HL-60/S4 (cell line): Measurements from ENCODE around the gene SLC22A12.

Experiments
- in situ Hi-C: fragments of 300-500 bp; cut with MboI; formaldehyde crosslinking; loops from 2 replicates; pipeline ENCODE4 v1.14.3; 2022; ENCODE audit warnings: low sequenced_read_pairs

The SLC22A12 gene

DNA sequence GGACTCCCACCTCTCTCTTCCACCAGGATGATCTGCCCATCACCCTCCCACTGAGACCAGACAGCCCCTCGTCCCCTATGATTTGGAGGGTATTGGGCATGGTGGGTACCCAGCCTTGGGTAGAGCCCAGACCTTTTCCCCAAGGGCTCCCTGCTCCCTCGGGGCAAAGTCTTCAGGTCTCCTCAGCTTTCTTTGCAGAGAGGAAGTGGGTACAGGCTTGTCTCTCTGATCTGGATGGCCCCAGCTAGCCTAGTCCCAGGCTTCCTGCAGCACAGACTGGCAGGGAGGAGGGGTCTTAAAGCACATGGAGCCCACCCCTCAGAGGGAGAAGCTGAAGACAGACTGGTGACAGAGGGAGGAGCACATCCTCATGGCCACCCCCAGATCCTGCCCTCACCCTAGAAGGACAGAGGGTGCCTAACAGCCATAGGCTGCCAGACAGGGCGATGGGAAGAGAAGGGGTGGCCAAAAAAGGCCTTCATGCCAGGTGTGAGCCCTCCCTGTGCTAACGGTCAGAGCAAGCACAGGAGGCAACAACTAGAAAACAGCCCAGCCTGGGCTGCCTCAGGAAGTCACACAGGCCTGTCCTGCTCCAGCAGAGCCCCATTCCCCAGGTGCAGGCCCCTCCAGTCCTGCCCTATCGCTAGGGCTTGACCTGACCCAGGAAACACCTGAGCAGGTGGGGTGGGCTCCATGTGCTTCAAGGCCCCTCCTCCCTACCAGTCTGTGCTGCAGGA is 30.4 kb downstream of the SLC22A12 start:
- in situ Hi-C loops, result no loop called here

DNA sequence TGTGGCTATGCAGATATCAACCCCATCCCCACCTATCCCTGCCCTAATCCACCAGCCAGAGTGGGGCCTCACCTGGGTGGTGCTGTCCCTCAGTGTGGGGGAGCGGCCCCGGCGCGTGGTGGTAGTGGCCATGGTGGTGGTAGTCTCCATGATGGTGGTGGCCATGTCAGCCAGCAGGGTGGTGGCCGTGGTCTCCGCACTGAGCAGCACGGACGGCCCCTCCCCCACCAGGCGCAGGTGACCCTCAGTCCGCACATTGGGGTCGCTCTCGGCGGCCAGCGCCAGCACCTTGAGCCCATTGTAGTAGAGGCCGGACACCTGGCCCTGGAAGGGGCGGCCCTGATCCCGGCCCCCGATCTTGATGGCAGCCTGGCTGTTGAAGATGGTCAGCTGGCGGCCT is 31.7 kb downstream of the SLC22A12 start:
- in situ Hi-C loops, result no loop called here

DNA sequence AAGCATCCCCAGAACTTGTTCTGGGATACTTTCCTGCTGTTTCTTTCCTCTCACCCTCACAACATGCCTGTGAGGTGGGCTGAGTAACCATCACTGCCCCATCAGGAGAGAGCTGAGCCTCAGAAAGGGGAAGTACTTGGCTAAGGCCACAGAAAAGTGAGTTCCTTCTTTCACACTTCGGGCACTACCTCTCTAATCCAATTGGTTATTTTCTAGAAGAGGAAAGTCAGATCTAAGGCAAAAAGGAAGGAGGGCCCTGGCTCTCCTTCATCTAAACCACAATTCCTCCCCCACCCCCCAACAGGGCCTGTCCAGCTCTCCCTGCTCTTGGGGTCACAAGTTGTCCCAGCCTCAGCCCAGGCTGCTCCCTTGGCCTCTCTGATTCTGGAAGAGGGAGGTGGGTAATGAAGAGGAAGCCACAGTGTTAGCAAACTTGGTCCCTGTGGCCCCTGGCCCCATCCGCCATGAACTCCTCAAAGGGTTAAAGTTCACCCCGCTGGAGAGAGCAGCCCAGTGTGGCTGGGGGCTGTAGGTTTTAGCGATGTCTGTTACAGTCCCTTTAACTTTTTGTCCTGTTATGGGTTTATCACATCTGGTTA is 34.0 kb downstream of the SLC22A12 start:
- in situ Hi-C loops, result no loop called here

DNA sequence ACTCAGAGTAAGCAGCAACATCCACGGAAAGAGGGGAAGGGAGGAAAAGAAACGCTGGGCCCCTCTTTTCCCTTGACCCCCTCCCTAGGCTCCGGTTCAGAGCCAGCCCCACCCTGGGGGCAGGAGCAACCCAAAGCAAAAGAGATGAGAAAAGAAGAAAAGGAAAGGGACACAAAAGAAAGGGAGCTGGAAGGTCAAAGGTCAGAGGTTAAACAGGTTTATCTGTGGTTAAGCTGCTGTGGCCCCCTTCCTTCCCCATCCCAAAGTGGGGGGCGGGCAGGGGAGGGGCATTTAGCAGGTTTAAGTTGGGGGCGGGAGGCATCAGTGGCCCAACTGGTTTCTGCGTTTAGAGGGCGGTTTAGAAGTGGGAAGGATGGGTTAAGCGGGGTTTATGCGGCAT is 35.6 kb downstream of the SLC22A12 start:
- in situ Hi-C loops, result no loop called here

DNA sequence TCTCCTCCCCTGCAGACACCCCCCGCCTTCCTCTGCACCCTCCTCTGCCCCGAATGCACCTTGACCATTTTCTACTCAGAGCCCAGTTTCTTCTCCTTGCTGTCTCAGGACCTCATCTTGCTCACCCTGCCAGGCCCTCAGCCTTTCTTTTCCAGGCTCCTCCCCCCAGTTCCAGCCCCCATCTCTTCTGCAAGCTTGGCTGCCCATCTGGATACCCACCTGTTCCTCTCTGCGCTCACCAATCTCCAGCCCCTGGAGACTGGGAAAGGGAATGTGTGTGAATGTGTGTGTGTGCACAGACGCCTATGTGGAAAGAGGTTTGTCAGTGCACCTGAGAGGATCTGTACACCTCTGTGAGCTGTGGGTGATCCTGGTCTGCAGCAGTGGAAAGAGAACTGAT is 36.4 kb downstream of the SLC22A12 start:
- in situ Hi-C loops, result no loop called here

DNA sequence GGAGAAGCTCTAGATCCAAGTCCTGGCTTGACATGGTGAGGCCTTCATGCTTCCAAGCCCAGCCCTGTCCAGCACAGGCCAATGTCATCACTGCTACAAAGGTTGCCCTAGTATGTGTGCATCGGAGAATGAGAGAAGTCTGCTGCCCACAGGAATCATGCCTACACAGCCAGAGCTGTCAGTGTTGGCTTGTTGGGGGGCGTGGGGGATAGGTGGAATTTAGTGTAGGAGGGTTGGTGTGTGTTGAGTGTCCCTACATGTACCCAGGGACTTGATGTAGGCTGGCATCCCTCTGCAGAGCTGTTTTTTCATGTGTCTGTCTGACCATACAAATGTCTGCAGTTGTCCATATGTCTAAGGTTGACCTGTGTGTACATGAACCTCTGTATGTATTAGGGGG is 37.6 kb downstream of the SLC22A12 start:
- in situ Hi-C loops, result no loop called here

DNA sequence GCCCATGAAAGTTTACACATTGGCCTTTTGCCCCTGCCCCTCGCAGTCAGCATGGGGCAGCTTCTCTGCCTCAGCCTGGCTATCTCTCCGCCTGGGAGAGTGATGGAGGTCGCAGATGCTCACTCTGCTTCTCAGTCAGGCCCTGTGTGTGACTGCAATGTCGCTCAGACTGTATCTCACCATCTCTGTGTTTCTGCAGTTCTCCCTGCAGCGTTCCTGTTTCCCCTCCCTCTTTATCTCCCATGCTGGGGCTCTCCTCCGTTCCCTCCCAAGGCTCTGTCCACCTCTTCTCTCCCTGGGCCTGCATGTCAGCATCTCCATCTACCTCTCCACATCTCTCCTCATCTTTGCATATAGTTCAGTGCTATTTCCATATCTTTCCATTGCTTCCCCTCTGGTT is 38.1 kb downstream of the SLC22A12 start:
- in situ Hi-C loops, result no loop called here

DNA sequence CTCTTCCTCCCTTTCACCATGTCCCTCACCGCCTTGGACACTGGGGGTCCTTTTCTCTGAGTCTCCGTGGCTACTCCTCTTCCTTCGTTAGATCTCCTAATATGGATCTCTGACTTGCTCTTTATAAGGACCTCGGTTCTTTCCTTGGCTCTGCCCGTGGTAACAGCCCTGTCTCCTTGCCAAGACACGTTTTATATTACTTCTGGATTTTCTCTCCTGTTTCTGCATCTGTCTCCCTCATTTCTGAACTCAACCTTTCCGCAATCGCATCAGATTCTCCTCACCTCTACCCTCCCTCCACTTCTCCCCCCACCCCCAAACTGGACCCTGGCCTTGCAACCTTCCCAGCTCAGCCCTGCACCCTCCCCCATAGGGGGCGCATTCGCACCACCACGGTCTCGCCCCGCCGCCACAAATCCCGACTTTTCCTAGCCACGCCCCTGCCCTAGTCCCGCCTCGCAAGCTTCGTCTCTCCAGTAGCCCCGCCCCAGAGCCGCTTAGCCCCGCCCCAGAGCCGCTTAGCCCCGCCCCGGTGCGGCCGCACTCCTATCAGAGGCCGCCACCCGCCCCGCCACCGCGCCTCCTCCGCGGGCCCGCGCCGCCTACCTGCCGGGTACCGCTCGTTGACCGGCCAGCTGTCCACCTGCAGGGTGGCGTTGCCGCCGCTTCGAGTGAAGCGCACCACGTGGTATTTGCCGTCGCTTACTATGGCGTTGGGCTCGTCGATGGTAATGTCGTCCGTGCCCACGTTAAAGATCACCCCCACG is 39.0 kb downstream of the SLC22A12 start:
- in situ Hi-C loops, result no loop called here

DNA sequence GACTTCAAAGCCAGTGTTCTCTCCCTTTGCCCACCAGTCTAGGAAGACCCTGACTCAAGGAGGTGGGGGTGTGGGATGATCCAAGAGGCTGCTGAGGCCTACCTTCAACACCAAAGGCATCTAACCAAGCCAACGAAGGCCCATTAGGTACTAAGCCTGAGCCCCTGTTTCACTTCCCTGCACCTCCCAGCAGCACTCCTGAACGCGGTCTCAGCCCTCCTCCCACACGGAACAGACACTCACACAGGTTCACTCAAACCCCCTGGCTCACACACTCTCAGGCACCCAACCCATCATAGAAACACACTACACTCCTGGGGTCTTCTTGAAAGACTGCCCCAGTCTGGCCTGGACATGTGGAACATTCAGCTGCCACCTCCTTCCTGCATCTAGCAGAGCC is 40.7 kb downstream of the SLC22A12 start:
- in situ Hi-C loops, result no loop called here

DNA sequence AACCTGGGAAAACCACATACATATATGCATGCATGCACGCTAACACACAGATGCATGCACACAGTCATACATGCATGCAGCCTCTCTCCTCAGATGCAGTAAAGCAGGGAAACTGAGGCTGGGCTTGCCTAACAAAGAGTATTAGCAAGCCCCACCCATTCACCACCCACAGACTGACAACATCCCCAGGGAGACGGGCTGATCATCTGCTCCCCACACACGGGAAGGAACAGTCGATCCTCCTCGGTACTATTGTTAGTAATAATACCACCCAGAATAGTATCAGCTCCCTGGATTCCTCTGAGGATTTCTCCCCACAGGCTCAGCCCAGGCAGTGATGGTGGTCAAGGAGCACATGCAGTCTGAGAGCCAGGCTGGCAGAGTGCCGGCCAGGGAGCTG is 41.2 kb downstream of the SLC22A12 start:
- in situ Hi-C loops, result no loop called here

DNA sequence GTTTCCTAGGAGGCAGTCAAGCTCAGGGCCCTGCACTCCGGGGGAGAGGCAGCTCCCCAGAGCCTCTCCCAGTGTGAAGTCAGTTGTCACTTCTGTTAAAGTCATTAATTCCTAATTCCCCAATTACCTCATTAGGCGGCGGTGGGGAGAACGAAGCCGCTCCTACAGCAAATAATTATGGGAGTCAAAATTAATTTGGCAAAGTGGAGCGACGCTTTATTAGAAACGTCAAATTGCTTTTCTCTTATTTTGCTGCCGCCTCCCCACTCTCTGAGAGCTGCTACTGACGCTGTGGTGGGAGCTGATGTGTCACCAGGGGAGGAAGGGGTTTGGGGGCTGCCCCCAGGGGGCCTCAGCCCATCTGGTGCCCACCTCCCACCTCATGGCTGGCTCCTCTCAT is 41.6 kb downstream of the SLC22A12 start:
- in situ Hi-C loops, result no loop called here

DNA sequence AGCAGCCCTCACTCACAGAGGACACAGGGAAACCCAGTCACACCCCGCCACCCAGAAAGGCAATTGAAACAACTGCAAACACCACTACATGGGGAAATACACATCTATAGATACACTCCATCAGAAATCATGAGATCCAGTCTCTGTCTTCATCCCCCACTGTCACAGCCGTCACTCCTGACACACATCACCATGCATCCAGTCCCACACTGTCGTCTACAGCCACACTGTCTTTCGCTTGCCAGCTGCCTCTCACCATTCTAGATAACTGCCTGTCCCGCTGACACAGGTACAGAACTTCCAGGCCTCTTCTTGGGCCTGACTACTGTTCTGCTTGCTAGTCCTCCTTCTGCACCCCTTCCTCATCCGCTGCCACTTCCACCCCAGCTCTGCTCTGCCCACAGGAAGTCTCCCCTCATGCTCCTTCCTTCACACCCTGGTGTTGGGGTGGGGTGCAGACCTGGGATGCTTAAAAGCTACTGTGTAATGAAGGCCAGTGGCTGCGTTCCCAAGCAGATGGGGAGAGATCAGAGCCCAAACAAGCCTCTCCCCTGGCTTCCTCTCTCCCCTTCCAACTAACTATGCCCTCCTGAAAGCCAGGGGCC is 42.6 kb downstream of the SLC22A12 start:
- in situ Hi-C loops, result no loop called here

DNA sequence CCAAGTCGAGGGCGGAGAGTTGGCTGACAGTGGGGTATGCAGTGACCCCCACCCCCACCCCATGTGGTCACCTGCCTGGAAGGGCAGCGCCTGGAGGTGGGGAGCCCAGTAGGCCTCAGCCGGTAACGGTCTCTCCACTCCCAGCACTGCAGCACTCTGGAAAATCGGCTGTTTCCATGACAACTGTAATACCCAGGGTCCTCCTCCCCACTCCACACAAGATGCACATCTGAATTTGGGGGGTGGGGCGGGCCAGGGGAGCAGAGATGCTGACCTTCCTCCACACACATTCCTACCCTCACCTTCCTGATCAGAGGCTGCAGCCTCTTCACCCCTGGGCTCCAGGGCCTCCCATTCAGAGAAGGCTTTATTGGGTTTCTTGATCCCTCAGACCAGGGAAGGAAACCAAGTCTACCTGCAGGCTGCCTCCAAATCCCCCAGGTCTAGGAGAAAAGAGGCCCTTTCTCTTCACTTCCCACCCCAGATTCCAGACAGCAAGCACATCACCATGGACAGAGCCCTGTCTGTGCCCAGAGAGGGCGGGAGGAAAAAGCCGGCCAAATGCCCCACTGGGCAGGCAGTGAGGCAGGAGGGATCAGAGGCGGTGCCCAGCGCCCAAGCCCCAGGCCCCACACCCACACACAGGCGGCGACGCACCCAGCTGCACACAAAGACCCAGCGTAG is 46.5 kb downstream of the SLC22A12 start:
- in situ Hi-C loops, result no loop called here

DNA sequence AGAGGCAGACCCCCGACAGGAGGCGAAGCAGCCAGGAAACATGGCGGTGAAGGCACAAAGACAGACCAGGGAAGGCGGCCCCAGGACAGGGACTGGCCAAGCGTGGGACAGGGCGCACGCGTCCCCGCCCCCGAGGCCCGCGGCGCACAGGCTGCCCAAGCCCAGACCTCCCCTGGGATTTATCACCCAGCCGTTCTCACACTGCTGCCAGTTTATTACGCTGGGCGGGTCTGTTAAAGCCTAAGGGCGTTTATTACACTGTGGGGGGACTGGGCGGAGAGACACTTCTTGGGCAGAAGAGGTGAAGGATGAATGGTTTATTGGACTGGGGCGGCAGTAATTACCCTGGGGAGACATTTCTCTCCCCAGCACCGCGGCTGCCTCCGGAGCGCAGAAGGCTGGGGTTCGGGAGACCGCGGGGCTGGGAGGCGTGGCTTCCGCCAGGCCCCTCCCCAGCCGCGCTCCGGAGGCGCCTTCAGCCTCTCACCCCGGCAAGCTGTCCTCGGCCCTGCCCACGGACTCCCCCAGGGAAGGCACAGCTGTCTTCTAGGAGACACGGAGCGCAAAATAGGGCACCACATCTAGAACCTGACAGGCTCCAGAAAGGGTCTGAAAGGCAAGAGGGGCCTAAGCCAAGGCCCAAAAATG is 47.1 kb downstream of the SLC22A12 start:
- in situ Hi-C loops, result no loop called here

DNA sequence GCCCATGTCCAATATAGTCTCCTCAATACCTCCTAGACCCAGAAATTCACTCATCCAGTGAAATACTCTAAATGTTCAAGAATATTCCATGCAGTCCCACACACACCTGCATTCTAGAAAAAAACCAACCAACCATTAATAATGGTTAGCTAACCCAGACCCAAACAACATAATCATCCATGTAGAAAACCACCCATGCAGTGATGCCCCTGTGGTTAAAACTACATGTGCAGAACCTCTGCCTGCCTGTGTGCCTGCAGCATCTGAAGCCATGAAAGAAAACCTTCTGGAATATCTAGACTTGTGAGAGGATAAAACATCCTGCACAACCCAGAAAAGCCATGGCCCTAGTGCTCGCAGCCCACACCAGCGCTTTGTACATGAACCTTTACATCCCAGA is 47.8 kb downstream of the SLC22A12 start:
- in situ Hi-C loops, result no loop called here

DNA sequence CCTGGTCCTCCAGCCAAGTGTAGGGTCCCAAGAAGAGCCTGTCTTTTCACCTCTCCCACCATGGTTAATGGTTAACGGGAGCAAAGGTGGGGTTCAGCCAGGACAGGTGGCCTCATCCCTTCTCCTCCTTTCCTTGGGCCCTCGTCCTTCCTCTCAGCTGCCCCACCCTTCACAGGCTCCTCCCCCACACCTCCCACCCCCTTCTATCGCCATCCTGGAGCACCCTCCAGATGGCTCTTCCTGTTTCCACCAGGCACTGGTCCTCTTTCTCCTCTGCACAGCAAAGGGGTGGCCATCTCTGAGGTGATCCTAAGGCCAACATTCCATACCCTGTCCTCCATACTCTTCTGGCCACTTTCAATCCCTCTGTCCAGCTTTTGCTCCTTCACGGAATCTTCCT is 48.9 kb downstream of the SLC22A12 start:
- in situ Hi-C loops, result no loop called here

DNA sequence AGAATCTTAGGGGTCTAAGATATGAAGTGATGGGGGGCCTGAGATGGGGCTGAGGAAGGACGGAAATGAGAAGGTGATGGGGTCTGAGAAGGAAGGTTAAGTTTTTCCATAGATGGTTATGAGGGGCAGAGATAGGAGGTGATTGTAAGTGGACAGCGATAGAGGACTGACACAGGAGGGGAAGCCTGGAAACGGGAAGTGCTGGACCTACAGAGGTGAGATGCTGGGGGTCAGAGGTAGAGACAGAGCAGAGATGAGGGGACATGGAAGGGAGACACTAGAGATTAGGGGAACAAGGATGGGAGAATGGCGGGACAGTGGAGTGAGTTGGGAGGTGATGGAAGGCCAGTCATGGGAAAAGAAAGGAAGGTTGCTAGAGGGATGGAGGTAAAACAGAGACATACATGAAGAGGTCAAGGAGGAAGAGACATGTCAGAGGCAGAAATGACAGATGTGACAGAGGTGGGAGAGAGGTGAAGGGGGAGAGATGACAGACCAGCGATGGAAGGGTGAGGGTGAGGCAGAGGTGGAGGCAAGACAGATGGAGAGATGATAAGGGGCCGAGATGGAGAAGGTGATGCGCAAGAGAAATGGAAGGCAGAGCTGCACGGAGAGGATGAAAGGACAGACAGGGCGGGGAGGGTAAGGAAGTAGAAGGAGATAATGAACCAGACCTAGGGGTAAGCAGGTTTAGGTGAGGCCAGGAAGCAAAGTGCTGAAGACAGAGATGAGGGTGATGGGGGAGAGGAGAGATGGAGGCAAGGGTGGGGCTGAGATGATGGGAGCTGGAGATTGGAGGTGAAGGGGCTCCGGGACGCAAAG is 50.8 kb downstream of the SLC22A12 start:
- in situ Hi-C loops, result no loop called here

DNA sequence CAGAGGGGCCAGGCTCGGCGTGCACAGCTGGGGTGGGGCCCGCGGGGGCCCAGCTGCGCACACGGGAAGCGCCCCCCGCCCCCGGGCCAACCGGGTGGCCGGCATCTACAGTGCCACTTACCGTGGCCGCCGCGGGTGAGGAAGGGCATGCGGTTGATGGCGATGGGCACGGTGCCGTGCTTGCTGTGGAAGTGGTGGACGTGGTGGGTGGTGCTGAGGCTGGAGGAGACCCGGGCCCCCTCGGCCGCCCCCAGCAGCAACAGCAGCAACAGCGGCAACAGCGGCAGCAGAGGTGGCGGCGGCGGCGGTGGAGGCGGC is 51.4 kb downstream of the SLC22A12 start:
- in situ Hi-C loops, result no loop called here

DNA sequence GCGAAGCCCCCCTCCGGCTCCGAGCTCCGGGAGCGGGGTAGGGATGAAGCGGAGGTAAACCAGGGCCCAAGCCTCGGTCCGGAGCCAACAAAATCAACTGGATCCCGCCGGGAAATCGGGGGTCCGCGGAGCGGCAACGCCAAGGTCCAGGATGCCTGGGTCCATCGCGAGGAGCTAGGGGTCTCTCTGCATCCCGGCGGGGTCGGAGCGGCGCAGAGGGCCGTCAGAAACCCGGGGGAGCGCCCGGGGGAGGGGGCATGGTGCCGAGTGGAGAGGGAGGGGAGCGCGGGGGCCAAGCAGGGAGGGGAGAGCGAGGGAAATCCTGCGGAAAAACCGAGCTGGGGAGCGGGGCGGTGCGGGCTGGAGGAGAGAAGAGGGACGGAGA is 51.8 kb downstream of the SLC22A12 start:
- in situ Hi-C loops, result no loop called here

DNA sequence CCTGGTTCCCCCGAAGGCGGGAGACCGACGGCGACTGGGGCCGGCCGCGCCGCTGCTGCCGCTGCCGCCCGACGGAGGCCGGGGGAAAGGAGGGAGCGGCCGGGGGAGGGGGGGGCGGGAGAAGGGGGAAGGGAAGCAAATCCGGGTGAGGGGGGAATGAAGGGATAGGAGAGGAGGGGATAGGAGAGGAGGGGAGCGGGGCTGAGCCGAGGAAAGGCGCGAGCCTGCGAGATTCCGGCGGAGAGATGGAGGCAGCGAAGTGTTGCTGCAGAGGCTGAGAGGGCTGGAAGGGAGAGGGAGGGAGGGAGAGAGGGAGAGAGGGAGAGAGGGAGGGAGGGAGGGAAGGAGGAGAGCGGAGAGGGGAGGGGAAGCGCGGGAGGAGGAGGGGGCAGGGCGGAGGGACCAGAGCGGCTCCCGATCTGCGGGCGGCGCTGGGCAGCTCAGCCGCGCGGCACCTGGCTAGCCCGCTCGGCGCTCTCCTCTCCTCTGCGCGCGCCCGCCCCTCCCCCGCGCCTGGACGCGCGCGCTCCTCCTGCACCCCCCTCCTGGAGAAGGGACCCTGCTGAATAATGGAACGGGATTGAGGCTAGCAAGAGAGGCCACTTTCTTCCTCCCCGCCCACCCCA is 52.3 kb downstream of the SLC22A12 start:
- in situ Hi-C loops, result no loop called here
